Activated CD4-positive, alpha-beta T cell treated with anti-CD3 and anti-CD28 coated beads for 36 hours (primary cell): ENCODE measurements around the gene PRICKLE1. TPM values are rescaled to one million over a fixed set of nuclear protein-coding genes. Genes with fewer than 3 reads are reported as not detected.

ENCODE experiments used
- ATAC-seq: fragments of 200-7000 bp; cut with Tn5 transposase; one replicate; pipeline ENCODE4 v1.10.0; 2021; ENCODE audit warnings: mild to moderate bottlenecking, moderate library complexity
- CTCF ChIA-PET: fragments of 350-600 bp; sonication (Branson Sonifier 250); formaldehyde crosslinking; loops from one replicate; lab custom pipeline; 2021; ENCODE audit warnings: antibody characterized with exemption; lab: Charles Lee
- POLR2A ChIA-PET: fragments of 350-600 bp; sonication (Branson Sonifier 250); formaldehyde crosslinking; loops from one replicate; lab custom pipeline; 2021; ENCODE audit warnings: antibody characterized with exemption, inconsistent platforms; lab: Charles Lee
- DNase-seq: peaks from one replicate; pipeline ENCODE4 v3.0.0-alpha.2; 2020
- H3K27ac Mint-ChIP-seq: one replicate; pipeline ENCODE4 v1.8.0; 2021; ENCODE audit warnings: mixed read lengths
- H3K27me3 Mint-ChIP-seq: one replicate; pipeline ENCODE4 v1.8.0; 2021; ENCODE audit warnings: mixed read lengths
- H3K36me3 Mint-ChIP-seq: one replicate; pipeline ENCODE4 v1.8.0; 2021; ENCODE audit warnings: low read depth, mixed read lengths
- H3K4me1 Mint-ChIP-seq: one replicate; pipeline ENCODE4 v1.8.0; 2021; ENCODE audit warnings: mixed read lengths
- H3K4me3 Mint-ChIP-seq: one replicate; pipeline ENCODE4 v1.8.0; 2021; ENCODE audit warnings: mild to moderate bottlenecking, moderate library complexity, mixed read lengths
- H3K9me3 Mint-ChIP-seq: one replicate; pipeline ENCODE4 v1.8.0; 2021; ENCODE audit warnings: low read depth, mixed read lengths
- intact Hi-C, 2 experiments: fragments of 100-400 bp; cut with DNase I in 1 of 2; cut with micrococcal nuclease in 1 of 2; formaldehyde crosslinking; loops; one replicate each; pipeline versions ENCODE4 v1.14.2 to v1.15.1; 2022 to 2024; cut with DNase I, micrococcal nuclease
- total RNA-seq, 2 experiments: library from RNA; stranded (reverse); gene quantifications; one replicate each; pipeline ENCODE4 v1.2.3, GENCODE V29; 2021

The PRICKLE1 gene
- total RNA-seq, result under 1 TPM; 0.21 to 0.30 TPM

DNA sequence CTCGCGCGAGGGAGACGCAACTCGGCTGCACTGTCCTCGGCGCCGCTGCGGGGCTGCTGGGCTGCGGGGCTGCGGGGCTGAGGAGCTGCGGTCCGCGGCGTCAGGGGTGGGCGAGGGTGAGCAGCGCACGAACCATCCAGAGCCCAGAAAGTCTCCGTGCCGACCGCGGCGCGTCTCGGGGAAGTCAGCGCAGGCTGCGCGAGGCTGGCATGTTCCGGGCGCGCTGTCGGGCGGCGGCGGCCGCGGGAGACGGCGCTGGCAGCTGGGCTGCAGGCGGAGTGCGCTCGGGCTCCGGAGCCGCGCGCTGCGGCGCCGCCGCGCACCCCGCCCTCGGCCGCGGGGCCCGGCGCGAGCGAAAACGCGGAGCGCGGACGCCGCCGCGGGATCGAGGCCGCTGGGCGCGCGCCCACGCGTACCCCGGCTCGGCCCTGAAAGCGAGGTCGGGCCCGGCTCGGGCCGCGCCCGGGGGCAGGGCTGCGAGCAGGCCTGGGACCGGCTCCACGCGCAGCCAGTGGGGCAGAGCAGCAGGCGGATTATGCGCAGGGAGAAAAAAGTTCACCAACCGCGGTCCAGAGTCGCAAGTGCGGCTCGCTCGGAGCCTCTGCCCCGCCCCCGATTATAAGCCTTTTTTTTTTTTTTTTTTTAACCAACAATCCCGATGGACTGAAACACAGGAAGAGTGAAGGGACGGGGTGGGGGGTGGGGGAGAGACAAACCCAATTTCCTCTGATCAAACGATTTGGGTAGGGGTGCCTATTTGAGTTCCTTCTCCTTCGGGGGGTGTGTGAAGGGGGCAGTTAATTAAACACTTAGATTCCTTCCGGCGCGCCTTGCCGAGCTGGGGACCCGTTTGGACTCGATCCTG lies at the start of gene PRICKLE1:
TSS of gene PRICKLE1 (minus strand) at position 282 of the 865 bp plus-strand sequence. CDS start 117,230 bp downstream, outside the sequence.
- intact Hi-C loops, result loop anchor here in 1 of 2 experiments (5.0 kb wide), 1 partner anchor 107 kb away; no protein-coding TSS in a partner anchor

DNA sequence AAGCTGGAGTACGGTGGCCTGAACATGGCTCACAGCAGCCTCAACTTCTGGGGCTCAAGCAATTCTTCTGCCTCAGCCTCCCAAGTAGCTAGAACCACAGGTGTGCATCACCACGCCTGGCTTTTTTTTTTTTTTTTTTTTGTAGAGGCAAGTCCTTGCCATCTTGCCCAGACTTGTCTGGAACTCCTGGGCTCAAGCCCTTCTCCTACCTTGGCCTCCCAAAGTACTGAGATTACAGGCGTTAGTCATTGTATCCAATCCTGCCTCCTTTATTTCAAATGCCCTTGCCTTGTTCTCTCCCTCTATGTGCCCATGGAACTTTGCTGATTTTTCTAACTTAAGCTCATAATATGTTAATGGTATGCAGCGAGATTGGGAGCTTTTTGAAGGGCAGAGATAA lies 49.2 kb upstream of the PRICKLE1 start:
- H3K4me1 Mint-ChIP-seq, result no peaks in the 10 kb centered on the region
- no peaks in the 10 kb centered on the region for H3K36me3 Mint-ChIP-seq
- no peaks in the 10 kb centered on the region for H3K27me3 Mint-ChIP-seq
- ChIA-PET POLR2A (no interaction called here), CTCF (interaction anchor here (0.6 kb wide), 1 partner anchor 13 kb away, joined by 3 read pairs; no protein-coding TSS in a partner anchor)
- ATAC-seq (no peak), DNase-seq (no peak)
- no peak overlapping the region for H3K4me3 Mint-ChIP-seq
- H3K9me3 Mint-ChIP-seq, result no peaks in the 10 kb centered on the region
- intact Hi-C loops, result no loop called here
- H3K27ac Mint-ChIP-seq, result no peak overlapping the region

More for the DNA sequence above, at the start of gene PRICKLE1:
- peak; percentile 56 for DNase-seq
- ATAC-seq, result peak; percentile 84
- H3K9me3 Mint-ChIP-seq, result no peaks in the 10 kb centered on the region
- CTCF ChIA-PET, result no interaction called here
- H3K27me3 Mint-ChIP-seq, result peaks cover 40% of the 10 kb centered on the region
- no peaks in the 10 kb centered on the region for H3K36me3 Mint-ChIP-seq
- H3K27ac Mint-ChIP-seq, result no peak within 1 kb of the TSS
- H3K4me3 Mint-ChIP-seq, result peak within 1 kb of the TSS; percentile 59
- POLR2A ChIA-PET, result no interaction called here
- peaks cover 16% of the 10 kb centered on the region for H3K4me1 Mint-ChIP-seq

DNA sequence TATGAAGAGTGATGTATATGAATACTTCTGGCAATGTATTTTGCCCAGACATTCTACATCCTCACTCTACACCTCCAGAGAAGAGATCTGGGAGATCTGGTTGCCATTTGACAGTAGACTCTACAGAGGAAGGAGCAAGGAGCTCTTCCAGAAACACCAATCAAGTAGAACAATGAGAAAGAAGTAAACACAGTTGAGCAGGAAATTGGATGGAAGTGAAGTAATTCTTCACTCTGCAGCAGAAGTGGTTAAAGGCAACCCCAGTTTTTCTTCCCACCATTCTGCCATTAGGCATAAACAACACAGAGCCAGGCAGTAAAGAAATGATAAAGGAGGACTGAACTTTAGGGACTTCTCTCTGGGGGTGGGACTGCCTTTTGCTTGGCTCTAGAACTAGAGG lies 48.5 kb upstream of the PRICKLE1 start:
- Mint-ChIP-seq H3K27me3 (no peaks in the 10 kb centered on the region), H3K36me3 (no peaks in the 10 kb centered on the region), H3K4me3 (no peak overlapping the region), H3K9me3 (no peaks in the 10 kb centered on the region), H3K27ac (no peak overlapping the region), H3K4me1 (no peaks in the 10 kb centered on the region)
- intact Hi-C loops, result no loop called here
- ChIA-PET CTCF (no interaction called here), POLR2A (no interaction called here)
- DNase-seq (no peak), ATAC-seq (no peak)

GRCh38 chr12:42636993-42637392 lies 47.4 kb upstream of the PRICKLE1 start:
- intact Hi-C loops, result no loop called here
- ChIA-PET CTCF (no interaction called here), POLR2A (no interaction called here)
- H3K27ac Mint-ChIP-seq, result no peak overlapping the region
- DNase-seq (no peak), ATAC-seq (no peak)
- H3K9me3 Mint-ChIP-seq, result no peaks in the 10 kb centered on the region
- no peaks in the 10 kb centered on the region for H3K36me3 Mint-ChIP-seq
- no peaks in the 10 kb centered on the region for H3K4me1 Mint-ChIP-seq
- no peak overlapping the region for H3K4me3 Mint-ChIP-seq
- H3K27me3 Mint-ChIP-seq, result no peaks in the 10 kb centered on the region

DNA sequence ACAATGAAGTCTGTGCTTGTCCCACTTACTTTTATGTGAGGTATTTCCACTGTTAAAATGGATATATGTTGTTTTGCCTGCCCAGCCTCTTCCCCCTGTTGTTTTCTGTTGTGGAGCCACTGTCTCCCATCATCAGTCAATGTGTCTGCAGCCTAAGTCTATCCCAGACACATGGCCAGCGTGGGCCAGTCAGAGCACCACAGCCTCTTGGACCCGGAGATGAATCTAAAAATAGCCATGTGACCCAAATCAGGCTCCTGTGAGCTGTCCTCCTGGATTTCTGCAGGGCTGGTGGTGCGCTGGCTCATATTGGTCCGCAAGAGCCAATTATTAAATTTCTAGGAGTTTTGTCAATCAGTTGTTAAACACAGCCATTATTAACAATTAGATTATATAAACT lies 44.0 kb upstream of the PRICKLE1 start:
- POLR2A ChIA-PET, result no interaction called here
- Mint-ChIP-seq H3K9me3 (no peaks in the 10 kb centered on the region), H3K27me3 (no peaks in the 10 kb centered on the region), H3K36me3 (no peaks in the 10 kb centered on the region), H3K4me3 (no peak overlapping the region), H3K27ac (no peak overlapping the region), H3K4me1 (no peaks in the 10 kb centered on the region)
- CTCF ChIA-PET, result no interaction called here
- DNase-seq (no peak), ATAC-seq (no peak)
- intact Hi-C loops, result no loop called here

- ATAC-seq, result no peak
- intact Hi-C loops, result no loop called here
- Mint-ChIP-seq H3K27me3 (no peaks in the 10 kb centered on the region), H3K9me3 (no peaks in the 10 kb centered on the region), H3K4me1 (no peaks in the 10 kb centered on the region), H3K36me3 (no peaks in the 10 kb centered on the region), H3K27ac (no peak overlapping the region), H3K4me3 (no peak overlapping the region)
- CTCF ChIA-PET, result no interaction called here
- DNase-seq, result no peak
- POLR2A ChIA-PET, result no interaction called here
These were observed 42.0 kb upstream of the PRICKLE1 start for GRCh38 chr12:42631513-42631912.

GRCh38 chr12:42630314-42630713 lies 40.8 kb upstream of the PRICKLE1 start:
- Mint-ChIP-seq H3K27ac (no peak overlapping the region), H3K4me1 (no peaks in the 10 kb centered on the region), H3K9me3 (no peaks in the 10 kb centered on the region), H3K4me3 (no peak overlapping the region), H3K36me3 (no peaks in the 10 kb centered on the region), H3K27me3 (no peaks in the 10 kb centered on the region)
- no peak for ATAC-seq
- ChIA-PET CTCF (interaction anchor here (0.7 kb wide), 2 partner anchors 148 to 242 kb away, joined by 3 to 4 read pairs; no protein-coding TSS in a partner anchor), POLR2A (no interaction called here)
- no peak for DNase-seq
- intact Hi-C loops, result no loop called here

DNA sequence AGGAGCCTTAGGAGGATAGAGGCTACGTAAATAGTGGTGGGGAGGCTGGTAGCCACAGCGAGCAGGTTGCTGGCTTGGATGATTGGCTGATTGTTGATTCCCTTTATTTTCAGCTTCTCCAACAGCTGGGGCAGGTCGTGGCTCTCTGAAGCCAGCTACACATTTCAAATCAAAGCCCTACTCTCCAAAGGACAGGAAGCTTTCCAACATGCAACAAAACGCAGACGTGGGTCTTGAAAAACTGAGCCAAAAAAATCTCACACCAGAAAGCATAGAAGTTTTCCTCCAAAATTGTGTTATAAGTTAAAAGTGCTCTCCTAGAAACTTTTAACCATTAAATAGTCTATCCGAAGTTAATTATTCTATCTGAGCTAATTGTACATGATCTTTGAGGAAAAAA lies 37.6 kb upstream of the PRICKLE1 start:
- POLR2A ChIA-PET, result no interaction called here
- Mint-ChIP-seq H3K36me3 (no peaks in the 10 kb centered on the region), H3K27me3 (no peaks in the 10 kb centered on the region), H3K4me3 (no peak overlapping the region), H3K27ac (no peak overlapping the region), H3K9me3 (no peaks in the 10 kb centered on the region), H3K4me1 (no peaks in the 10 kb centered on the region)
- intact Hi-C loops, result no loop called here
- CTCF ChIA-PET, result no interaction called here
- ATAC-seq, result no peak
- no peak for DNase-seq

- Mint-ChIP-seq H3K4me3 (no peak overlapping the region), H3K4me1 (no peaks in the 10 kb centered on the region), H3K27me3 (no peaks in the 10 kb centered on the region), H3K27ac (no peak overlapping the region), H3K9me3 (no peaks in the 10 kb centered on the region), H3K36me3 (no peaks in the 10 kb centered on the region)
- intact Hi-C loops, result no loop called here
- ChIA-PET CTCF (no interaction called here), POLR2A (no interaction called here)
- no peak for ATAC-seq
- no peak for DNase-seq
These were observed 36.1 kb upstream of the PRICKLE1 start for GRCh38 chr12:42625611-42626010.

DNA sequence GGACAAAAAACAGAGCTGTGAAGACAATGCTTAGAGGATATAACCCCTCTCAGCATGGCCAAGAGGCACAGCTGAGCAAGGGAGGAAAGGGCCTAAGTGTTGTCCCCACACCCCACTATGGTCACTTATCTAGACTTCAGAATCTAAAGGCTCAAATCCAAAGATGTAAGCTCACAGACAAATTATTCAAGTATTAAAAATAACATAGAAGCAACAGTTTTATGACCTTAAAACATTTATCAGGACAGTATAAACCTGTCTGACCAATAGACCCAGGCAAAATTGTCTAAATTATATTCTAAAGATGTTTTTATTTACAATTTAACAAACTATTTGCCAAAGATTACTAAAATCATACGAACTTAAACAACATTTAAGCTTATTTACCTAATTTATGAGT lies 28.1 kb upstream of the PRICKLE1 start:
- ChIA-PET POLR2A (no interaction called here), CTCF (no interaction called here)
- Mint-ChIP-seq H3K27ac (no peak overlapping the region), H3K36me3 (no peaks in the 10 kb centered on the region), H3K9me3 (peaks cover 14% of the 10 kb centered on the region), H3K4me3 (no peak overlapping the region), H3K4me1 (no peaks in the 10 kb centered on the region), H3K27me3 (no peaks in the 10 kb centered on the region)
- intact Hi-C loops, result no loop called here
- DNase-seq (no peak), ATAC-seq (no peak)

DNA sequence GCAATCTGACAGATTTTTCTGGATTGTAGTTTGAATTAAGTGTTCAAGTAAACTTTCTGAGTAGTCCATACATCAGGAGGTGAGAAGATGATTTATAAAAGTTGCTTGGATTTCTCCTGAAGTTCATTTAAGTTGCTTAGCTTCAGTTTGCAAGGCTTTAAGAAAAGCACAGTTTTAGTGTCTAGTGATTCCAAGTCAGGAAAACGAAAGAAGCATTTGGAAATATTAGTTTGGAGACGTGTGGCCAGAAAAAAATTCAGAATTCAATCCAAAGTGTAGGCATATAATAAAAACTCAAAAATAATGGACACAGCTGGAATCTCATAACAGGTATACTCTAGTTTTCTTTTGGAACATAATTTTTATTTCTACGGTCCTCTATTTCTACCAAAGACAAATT lies 25.5 kb upstream of the PRICKLE1 start:
- Mint-ChIP-seq H3K27ac (no peak overlapping the region), H3K9me3 (peaks cover 14% of the 10 kb centered on the region), H3K27me3 (peaks cover 6% of the 10 kb centered on the region), H3K4me1 (no peaks in the 10 kb centered on the region), H3K36me3 (no peaks in the 10 kb centered on the region), H3K4me3 (no peak overlapping the region)
- POLR2A ChIA-PET, result no interaction called here
- intact Hi-C loops, result no loop called here
- DNase-seq (no peak), ATAC-seq (no peak)
- CTCF ChIA-PET, result no interaction called here

DNA sequence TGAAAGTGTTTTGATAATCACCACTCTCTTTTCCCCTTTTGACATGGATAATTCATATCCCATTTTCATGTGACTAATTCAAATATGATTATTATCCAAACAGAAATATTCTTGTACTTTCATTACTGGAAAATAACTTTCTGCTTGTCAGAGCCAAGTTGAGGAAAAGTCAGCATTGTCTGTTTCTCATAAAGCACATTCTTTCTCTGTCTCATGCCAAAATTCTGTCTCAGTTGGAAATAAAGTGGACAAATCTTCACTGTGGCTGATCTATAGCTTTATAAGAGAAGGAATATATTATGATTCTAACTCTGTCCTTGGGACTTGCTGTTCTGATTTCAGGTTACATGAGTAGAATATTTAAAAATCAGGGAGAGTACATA lies 22.7 kb upstream of the PRICKLE1 start:
- H3K4me3 Mint-ChIP-seq, result no peak overlapping the region
- ATAC-seq, result no peak
- no peak overlapping the region for H3K27ac Mint-ChIP-seq
- intact Hi-C loops, result no loop called here
- no peaks in the 10 kb centered on the region for H3K4me1 Mint-ChIP-seq
- CTCF ChIA-PET, result no interaction called here
- DNase-seq, result no peak
- no peaks in the 10 kb centered on the region for H3K36me3 Mint-ChIP-seq
- POLR2A ChIA-PET, result no interaction called here
- peaks cover 5% of the 10 kb centered on the region for H3K9me3 Mint-ChIP-seq
- H3K27me3 Mint-ChIP-seq, result peaks cover 6% of the 10 kb centered on the region
